NOMO-1 treated with DMSO at 0.1 percent for 48 hours (cell line): Measurements from ENCODE around the gene TIMM22.

Experiments used
- DNase-seq: peaks from one replicate; lab custom pipeline; 2025; ENCODE audit not compliant: unreplicated experiment; lab: John Stamatoyannopoulos, UW

Gene TIMM22

DNA sequence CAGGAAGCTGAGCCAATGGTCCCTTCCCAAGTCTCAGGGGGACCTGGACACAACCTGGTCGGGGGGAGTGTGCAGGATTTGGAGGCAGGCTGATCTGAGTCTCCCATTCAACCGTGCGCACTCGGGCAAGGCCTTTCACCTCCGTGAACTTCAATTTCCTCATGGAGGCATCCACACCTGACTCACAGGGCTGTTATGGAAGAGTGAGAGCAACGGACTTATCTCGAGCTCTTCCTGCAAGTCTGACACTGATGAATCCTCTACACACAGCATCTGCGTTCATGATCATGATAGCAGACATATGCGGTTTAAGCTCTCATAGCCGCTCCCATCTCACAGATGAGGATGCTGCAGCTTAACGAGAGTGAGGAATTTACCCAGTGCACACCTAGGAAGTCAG, 21.6 kb downstream of the TIMM22 start:
- no peak for DNase-seq

DNA sequence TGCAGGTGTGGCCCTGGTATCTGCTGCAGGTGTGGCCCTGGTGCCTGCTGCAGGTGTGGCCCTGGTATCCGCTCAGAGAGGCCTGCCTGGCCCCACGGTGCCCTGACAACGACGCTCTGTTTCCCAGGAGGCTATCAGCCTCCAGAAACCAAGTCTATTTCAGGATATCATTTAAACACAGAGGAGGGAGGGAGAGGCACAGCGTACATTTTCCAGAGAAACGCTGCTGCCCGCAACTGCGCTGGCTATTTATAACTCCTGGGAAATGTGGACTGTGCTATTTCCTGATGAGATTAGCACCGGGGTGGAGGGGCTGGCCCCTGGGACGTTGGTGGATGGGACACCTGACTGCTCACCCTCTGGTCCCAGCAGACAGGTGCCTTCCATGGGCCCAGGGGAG, 22.5 kb downstream of the TIMM22 start:
- DNase-seq: no peak

DNA sequence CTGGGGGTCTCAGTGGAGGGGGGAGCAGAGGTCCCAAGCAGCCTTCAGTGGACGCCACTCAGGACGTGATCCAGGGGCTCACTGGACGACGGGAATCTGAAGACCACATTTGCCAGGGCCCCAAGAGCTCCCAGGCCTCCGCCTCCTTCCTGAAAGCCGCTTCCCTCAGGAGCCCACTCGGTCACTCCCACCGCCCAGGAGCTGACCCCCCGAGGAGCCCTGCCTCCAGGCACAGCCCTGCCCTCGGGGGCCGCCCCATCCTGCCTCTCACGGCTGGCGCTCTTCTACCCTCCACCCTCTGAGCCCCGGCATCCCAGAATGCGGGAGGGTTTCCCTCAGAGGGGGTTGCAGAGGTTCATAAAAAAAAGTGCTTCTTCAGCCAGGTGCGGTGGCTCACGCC, 24.2 kb downstream of the TIMM22 start:
- no peak for DNase-seq

DNA sequence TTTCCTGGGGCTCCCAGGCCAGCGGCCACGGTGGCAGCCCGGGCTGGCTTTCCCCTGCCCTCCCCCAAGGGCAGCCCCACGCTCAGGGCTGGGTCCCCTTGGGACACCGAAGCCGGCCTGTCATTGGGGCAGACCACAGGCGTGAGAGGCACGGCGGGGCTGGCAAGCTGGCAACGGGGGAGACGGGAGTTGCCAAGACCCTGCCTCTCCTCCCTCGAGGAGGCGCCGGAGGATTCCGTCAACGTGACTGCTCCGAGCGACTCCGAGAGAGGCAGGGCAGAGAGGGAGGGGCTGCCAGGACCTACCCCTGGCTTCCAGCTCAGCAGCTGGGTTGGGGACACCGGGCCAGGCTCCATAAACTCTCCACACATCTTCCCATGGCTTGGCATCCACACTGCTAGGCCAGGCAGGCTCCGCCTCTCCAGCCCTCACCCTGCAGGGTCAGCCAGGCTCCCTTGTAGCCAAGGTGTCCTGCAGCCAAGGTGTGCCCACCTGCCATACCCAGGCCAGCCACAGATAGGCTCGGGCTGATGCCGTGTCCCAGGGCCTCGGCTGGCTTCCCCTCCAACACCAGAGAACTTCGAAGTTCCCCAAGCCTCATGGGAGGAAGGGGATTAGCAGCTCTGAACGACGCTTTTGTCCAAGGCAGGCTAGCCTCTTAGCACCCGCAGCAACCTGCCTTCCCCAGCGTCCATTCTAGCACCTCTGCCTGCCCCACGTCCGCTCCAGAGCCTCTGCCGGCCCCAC, 25.5 kb downstream of the TIMM22 start:
- no peak for DNase-seq

DNA sequence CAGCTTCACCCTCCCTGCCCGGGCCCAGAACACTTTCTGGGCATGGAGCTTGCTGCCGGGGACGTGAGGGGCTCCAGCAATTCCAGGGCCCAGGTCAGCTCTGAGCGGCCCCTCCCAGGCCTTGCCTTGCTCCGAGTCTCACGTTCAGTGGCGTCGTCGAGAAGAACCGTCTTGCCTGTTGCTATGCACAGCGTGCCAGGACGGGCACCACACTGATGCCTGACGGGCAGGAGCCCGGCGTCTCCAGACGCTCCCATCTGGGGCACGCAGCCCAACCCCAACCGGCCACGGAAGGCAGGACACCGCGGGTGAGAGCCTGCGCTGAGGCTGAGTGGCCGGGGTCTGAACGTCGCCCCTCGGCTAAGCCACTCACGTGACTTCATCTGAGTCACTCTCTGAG, 27.1 kb downstream of the TIMM22 start:
- DNase-seq: no peak

DNA sequence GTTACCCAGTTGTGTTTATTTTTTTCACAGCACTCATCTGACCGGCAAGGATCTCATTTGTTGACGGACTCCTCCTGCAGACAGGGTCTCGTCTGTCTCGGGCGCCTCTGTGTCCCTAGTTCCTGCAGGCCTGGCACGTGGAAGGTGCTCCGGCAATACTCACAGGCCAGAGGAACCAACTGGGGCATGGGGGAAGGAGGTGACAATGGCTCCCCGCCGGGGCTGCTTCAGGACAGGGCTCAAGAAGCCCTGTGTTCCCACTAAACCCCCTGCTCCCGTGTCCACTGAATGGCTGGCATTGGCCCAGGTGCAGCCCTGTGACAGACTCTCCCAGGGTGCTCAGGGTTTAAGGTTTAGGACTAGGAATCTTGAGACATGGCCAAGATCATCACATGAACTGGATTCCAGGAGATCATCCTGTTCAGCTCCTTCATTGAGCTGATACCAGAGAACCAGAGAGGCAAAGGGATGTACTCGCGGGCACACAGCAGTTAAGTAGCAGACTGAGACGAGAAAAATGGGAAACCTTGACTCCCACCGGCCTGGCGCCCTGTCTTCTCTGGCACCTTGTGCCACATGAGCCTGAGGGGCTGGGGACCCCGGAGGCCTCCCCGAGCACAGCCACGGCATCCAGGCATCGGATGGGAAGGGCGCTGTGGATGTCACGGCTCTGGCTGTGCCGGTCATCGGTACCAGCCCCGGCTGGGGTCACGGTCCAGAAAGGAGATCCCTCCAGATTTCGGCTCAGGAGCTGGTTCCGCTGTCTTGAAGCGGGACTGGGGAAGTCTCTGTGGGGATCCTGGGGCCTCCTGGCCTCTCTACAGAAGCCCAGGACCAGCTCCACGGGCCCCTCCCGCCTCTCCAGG, 29.0 kb downstream of the TIMM22 start:
- DNase-seq: no peak

DNA sequence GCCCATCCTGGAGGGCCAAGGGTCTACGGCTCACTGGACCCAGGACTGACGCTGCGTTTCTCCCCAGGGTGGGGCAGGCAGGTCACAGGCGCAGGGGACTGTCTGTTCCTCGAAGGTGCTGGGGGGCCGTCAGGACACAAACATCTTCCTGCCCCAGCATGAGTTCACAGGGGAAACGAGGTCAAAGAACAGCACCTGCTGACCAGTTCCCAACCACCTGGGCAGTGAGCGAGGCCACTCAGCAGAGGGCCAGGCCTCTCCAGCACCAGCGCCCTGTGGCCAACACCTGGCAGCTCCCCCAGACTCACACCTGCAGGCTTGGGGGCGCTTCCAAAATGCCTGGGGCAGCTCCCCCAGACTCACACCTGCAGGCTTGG, 29.7 kb downstream of the TIMM22 start:
- no peak for DNase-seq

DNA sequence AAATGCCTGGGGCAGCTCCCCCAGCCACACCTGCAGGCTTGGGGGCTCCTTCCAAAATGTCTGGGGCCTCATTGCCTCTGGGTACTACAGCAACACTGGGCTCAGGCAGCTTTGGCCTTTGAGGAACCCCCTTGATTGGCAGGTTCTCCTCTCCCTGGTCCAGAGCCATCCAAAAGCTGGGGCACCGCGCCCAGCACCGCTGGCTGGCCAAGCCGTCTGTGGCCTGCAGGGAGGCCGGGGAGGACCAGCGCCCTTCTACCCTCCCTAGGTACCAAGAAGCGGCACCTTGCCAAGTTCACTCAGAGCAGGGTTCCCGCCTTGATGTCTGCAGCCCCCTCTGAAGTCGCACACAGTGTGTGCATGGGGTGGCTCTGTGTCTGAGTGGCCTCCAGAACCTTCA, 30.1 kb downstream of the TIMM22 start:
- DNase-seq: no peak

DNA sequence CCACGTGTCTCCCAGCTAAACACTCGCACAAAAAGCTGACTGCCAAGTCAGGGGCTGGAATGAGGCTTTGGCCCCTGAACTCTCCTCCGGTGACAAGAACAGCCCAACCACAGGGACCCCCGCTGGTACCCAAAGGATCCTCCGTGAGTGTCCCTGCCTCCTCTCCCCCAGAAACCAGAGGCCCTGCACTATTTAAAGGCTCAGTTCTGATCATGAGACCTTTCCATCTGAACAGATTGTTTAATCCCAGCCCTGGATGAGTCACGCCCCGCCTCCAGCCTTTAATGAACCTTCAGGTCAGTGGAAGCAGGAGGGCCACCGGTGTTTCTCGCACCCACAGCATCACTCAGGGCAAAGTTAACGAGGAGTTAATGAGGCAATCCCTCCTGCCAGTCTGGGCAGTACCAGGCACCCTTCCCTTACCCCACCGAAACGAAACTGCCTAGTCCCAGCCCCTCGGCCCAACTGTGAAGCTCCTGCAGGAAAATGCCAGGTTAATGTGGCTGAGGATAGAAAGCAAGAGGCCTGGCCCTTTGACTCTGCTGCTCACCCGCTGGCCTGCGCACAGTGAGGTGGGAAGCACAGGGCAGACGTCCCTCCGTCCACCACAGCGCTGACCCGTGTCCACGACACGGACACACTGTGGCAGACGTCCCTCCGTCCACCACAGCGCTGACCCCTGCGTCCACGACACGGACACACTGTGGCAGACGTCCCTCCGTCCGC, 32.4 kb downstream of the TIMM22 start:
- DNase-seq: no peak

DNA sequence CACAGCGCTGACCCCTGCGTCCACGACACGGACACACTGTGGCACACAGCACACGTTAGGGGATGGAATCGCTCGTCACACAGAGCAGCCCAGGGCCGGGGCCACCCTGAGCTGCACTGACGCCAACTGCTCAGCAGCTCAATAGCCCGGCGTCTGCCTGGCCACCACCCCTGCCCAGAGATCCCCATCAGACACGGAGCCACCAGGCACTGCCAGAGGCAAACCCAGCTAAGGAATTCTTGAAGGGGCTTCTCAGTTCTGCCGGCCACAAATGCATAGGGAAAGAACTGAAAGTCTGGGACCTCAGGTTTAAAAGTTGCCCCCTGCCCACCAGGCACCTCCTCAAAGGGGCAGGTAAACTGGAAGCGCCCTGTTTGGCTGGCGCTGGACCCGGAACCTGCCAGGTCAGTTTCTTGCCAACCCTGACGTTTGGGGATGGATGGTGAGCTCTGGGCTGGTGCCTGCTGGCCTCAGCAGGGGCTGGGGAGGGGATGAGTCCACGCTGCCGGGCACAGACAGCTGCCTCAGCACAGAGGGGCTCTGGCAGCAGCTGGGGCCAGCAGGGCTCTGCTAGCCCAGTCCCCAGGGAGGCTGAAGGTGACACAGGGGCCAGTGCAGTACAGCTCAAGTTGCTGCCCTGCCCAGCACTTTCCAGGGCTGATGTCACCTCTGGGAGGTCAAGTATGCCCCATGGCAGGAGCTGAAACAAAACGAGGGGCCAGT, 33.2 kb downstream of the TIMM22 start:
- no peak for DNase-seq

DNA sequence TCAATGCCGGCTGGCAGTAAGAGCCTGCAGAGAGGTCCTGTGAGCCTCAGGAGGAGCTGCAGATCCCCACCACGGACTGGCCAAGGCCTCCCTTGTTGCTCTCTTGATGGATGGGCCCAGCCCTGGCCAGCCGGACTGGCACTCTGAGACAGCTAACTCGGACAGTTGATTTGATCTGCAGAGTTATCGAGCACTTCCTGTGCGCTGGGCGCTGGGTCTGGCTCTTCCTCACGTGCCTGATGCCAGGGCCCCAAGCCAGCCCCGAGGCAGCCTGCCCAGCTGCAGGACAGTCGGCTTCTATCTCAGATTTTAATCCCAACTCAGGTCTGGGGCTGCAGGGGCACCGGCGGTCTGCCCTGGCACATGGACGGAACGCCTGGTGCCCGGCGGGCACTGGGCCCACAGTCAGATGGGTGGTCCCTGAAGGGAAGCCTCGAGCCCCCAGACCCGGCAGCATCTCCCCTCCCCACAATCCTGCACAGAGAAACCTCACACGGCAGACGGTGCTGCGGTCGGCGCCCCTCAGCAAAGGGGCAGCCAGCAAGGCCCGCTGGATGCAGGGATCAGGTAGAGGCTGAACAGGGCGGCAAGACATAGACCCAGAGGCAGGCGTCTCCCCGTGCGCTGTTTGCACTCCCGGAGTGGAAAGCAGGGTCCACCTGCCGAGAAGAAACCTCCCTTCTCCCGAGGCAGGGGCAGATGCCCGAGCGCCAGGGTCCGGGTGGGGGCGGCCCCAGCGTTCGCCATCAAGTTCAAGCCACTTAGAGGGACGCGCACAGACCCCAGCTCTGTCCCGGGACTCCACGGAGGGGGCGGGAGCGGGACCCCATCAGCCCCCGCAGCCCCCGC, 34.0 kb downstream of the TIMM22 start:
- no peak for DNase-seq

DNA sequence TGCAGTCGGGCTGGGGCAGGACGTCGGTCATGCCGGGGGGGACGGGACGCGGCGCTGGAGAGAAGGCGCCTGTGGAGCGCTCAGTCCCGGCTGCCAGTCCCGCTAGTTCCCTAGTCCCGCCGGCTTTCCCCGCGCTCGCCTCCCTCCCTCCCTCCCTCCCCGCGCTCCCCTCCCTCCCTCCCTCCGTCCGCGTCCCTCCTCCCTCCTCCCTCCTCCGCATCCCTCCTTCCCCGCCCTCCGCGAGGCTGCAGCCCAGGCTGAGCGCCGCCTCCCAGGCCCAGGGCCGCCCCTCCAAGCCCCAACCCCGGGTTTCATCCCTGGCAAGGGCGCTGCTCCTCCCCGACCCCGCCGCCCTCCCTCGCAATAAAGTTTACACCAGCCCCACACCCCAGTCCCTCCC, 34.8 kb downstream of the TIMM22 start:
- no peak for DNase-seq

DNA sequence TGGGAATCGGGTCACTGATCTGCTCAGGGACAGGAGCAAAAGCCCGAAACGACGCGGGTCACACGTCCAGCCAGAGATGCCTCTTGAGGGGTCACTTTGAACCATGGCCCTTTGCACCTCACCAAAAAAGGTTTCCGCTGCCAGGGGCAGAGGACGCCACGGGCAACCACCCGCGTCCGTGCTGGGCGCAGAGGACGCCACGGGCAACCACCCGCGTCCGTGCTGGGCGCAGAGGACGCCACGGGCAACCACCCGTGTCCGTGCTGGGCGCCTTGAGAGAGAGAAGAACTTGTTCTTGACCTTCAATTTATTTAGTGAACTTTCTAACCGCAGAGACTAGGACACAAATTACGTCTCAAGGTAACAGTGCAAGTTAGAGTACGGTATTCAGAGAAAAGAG, 35.5 kb downstream of the TIMM22 start:
- no peak for DNase-seq

DNA sequence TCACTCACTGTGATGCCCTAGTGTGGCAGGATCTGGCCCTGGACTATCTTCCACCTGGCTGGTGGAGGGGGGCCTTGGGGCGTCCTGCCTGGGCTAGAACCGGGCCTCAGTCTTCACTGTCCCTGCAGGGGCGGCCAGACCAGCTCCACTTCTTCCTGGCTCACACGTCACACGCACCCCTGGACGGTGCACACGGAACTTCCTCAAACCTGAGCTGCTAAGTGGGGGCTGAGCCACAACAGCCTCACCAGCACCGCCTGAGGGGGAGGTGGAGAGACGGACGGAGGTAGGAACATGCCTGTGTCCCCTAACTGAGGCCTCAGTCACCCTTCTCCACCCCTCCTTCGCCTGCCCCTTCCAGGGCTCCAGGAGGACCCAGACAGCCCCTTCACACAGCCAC, 36.6 kb downstream of the TIMM22 start:
- no peak for DNase-seq

DNA sequence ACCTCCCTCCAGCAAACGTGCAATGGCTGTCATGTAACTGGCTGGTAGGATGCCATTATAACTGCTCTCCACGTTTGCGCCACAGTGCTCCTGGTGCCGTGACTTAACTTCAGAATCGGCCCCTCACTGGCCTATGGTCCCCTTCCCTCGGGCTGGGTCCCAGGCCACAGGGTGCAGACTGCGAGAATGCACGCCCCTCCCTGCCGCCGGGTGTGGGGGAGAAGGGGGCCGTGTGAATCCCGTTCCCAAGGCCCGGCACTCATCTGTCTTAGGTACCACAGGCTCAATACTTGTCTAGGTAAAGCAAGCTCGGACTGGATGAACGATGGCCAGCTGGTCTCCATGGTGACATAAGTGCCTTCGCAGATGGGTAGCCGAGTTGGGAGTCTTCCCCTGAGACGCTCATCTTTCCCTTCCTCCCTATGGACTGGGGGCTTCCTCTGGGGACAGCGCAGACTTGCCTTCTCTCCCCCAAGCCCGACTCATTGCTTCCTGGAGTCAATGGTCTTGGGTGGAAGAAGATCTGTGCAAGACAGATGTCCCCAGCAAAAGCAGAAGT, 37.8 kb downstream of the TIMM22 start:
- no peak for DNase-seq

DNA sequence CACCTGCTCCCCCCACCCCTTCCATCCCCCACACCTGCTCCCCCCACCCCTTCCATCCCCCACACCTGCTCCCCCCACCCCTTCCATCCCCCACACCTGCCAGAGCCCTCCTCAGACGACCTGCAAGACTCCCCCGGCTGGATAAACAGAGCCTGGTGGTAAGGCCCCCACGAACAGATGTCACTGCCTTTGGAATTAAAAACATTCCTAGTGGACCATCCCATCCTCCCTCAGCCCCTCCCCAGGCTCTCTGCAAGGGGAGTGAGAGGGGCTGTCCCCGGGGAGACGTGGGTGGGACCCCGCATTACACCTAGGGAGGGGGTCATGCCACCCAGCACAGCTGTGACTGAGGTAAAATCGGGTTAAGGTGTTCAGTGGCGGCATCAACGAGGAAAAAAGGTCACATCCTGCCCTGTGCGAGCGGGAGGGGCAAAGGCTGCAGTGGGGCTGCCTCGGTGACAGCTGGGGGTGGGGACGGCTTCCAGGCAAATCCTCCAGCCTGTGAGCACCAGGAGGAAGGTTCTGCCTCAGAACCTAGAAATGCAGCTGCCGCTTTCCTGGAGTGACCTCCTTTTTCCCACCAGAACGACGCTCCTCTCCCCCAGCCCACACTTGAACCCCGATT, 38.7 kb downstream of the TIMM22 start:
- DNase-seq: no peak

DNA sequence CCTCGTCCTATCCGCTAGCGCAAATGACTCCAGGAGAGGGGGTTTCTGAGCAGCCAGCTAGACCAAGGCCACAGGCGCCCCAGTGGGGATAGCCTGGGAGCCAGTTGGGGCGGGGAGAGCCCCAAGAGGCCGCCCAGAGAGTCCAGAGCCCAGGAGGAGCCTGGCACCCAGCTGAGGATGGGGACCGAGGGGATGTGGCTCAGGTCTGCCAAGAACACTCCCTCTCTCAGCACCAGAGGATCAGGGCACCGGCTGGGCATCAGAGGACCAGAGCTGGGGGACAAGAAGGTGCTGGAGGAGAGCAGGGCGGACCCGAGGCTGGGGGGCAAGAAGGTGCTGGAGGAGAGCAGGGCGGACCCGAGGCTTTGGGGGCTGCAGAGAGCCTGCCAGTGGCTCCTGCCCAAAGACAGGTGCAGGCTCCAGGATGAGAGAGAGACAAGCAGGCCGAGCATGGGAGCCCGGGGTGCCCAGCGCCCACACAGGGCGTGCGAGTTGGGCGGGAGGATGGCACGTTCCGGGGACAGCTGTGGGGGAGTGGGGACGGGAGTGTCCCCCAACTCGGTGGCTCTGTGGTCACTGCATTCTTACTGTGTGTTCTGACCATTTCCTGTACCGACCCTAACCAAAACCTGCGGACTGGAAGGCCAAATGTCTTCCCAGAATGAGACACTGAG, 39.4 kb downstream of the TIMM22 start:
- DNase-seq: no peak

DNA sequence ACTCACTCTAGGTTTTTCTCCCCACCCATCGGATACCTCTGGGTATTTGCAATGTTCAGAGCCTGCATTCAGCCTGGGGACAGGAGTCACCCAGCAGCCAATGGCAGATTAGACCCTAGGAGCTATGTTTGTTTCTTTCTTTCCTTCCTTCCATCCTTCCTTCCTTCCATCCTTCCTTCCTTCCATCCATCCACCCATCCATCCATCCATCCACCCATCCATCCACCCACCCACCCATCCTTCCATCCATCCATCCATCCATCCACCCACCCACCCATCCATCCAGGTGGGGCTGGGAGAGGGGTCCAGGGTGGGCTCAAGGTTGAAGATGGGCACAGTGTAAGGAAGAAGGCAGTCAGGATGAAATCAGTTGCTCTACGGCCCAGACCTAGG, 39.9 kb downstream of the TIMM22 start:
- DNase-seq: no peak

DNA sequence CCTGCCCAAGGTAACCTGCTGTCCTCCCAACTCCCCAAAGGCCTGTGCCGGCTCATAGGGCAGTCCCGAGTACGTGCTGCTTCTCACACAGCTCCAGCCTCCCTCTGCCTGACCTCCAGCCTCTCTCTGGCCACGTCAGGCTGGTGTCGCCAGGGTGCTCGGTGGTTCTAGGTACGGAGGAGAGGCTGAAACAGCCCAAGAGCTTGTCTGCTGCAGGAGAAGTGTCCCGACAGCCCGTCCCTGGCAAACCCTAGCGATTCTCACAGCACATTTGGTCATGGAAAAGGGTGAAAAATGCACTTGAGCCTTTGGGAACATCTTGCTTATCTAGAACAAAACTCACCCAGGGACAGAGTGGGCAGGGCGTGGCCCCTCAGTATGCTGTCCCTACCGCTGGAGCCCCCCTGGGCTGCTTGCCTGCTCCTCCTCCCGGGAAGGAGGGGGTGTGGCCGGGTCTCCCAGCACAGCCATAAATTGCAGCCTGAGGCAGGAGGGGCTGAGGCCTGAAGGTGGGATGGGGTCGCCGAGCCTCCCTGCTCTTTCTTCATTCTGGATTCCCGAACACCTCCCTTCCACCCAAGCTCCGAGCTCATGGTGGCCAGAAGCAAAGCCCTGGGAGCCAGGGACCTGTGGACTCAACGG, 40.4 kb downstream of the TIMM22 start:
- no peak for DNase-seq
